Thoracic aorta (tissue), 2 donors: ENCODE data around the gene BPIFB6. TPM values are rescaled to one million over a fixed set of nuclear protein-coding genes. Genes with fewer than 3 reads are reported as not detected.

Source experiments
- ATAC-seq: fragments of 150-250 bp; one replicate; pipeline ENCODE4 v1.8.0; 2017; ENCODE audit warnings: low read depth; ENCODE audit not compliant: insufficient number of reproducible peaks, low FRiP score
- DNase-seq: peaks from one replicate; pipeline ENCODE4 v3.0.0-alpha.2; 2020; ENCODE audit warnings: low spot score
- H3K27ac ChIP-seq, 2 donors: fragments of 200-600 bp; sonication (generic); 1 replicate in 1 of 2; 2 replicates in 1 of 2; pipeline ENCODE4 v1.5.1; 2016; ENCODE audit warnings: mild to moderate bottlenecking in 2 of 2, moderate library complexity in 2 of 2
- H3K27me3 ChIP-seq: fragments of 200-600 bp; sonication (generic); replicated peaks from 2 replicates; pipeline ENCODE4 v1.6.0; 2016; ENCODE audit warnings: mild to moderate bottlenecking; ENCODE audit not compliant: insufficient read depth
- H3K36me3 ChIP-seq: fragments of 200-600 bp; sonication (generic); one replicate; pipeline ENCODE4 v1.5.1; 2016
- H3K4me1 ChIP-seq, 2 donors: fragments of 200-600 bp; sonication (generic); 1 replicate in 1 of 2; 2 replicates in 1 of 2; pipeline versions ENCODE4 v1.5.1 to v1.6.0; 2016; ENCODE audit warnings: low read depth in 2 of 2, mild to moderate bottlenecking in 1 of 2; ENCODE audit not compliant: control insufficient read depth in 1 of 2
- H3K4me3 ChIP-seq: fragments of 200-600 bp; sonication (generic); 2 replicates; pipeline ENCODE4 v1.5.1; 2016; ENCODE audit warnings: mild to moderate bottlenecking
- H3K9me3 ChIP-seq: fragments of 200-600 bp; sonication (generic); 2 replicates; pipeline ENCODE4 v1.5.1; 2016
- CTCF ChIP-seq: fragments of 200-600 bp; sonication (generic); IDR thresholded peaks from one replicate; pipeline ENCODE4 v1.5.1; 2019; ENCODE audit warnings: antibody characterized with exemption
- total RNA-seq, 2 donors: library from RNA; depleted of rRNA; stranded (reverse); fragments of >200 nt; gene quantifications; one replicate each; pipeline versions ENCODE4 v1.1.0 to v1.2.3, GENCODE V29; 2016

BPIFB6 gene
- total RNA-seq, 2 donors from 2014 or later: not detected

GRCh38 chr20:33069673-33070072 is 38.2 kb downstream of the BPIFB6 start:
- ATAC-seq (no peak), DNase-seq (no peak)
- H3K4me3 ChIP-seq: no peak overlapping the region
- H3K4me1 ChIP-seq: no peaks in the 10 kb centered on the region
- H3K27ac ChIP-seq: no peak overlapping the region
- H3K36me3 ChIP-seq: no peaks in the 10 kb centered on the region
- no peak for TF ChIP-seq CTCF
- H3K27me3 ChIP-seq: no peaks in the 10 kb centered on the region
- no peaks in the 10 kb centered on the region for H3K9me3 ChIP-seq

- ATAC-seq: no peak
- H3K9me3 ChIP-seq: no peaks in the 10 kb centered on the region
- DNase-seq: no peak
- H3K36me3 ChIP-seq: no peaks in the 10 kb centered on the region
- no peaks in the 10 kb centered on the region for H3K27me3 ChIP-seq
- H3K4me1 ChIP-seq: no peaks in the 10 kb centered on the region
- no peak for TF ChIP-seq CTCF
- no peak overlapping the region for H3K4me3 ChIP-seq
- H3K27ac ChIP-seq: no peak overlapping the region
Observed at GRCh38 chr20:33070111-33071053, 38.9 kb downstream of the BPIFB6 start.

GRCh38 chr20:33071198-33071597 is 39.8 kb downstream of the BPIFB6 start:
- ATAC-seq: no peak
- Histone ChIP-seq H3K4me3 (no peak overlapping the region), H3K4me1 (no peaks in the 10 kb centered on the region), H3K9me3 (no peaks in the 10 kb centered on the region), H3K27me3 (no peaks in the 10 kb centered on the region), H3K27ac (no peak overlapping the region), H3K36me3 (no peaks in the 10 kb centered on the region)
- DNase-seq: no peak
- no peak for TF ChIP-seq CTCF

GRCh38 chr20:33072362-33072761 is 40.9 kb downstream of the BPIFB6 start:
- no peak for TF ChIP-seq CTCF
- Histone ChIP-seq H3K4me3 (no peak overlapping the region), H3K4me1 (no peaks in the 10 kb centered on the region), H3K27ac (no peak overlapping the region), H3K27me3 (no peaks in the 10 kb centered on the region), H3K9me3 (no peaks in the 10 kb centered on the region), H3K36me3 (no peaks in the 10 kb centered on the region)
- ATAC-seq (no peak), DNase-seq (no peak)

- Histone ChIP-seq H3K36me3 (no peaks in the 10 kb centered on the region), H3K27me3 (no peaks in the 10 kb centered on the region), H3K27ac (no peak overlapping the region), H3K4me1 (no peaks in the 10 kb centered on the region), H3K4me3 (no peak overlapping the region), H3K9me3 (no peaks in the 10 kb centered on the region)
- DNase-seq (no peak), ATAC-seq (no peak)
- TF ChIP-seq CTCF: no peak
Observed at GRCh38 chr20:33072813-33073212, 41.4 kb downstream of the BPIFB6 start.
